ENCODE measurements around the gene TTC28.

Gene TTC28

DNA sequence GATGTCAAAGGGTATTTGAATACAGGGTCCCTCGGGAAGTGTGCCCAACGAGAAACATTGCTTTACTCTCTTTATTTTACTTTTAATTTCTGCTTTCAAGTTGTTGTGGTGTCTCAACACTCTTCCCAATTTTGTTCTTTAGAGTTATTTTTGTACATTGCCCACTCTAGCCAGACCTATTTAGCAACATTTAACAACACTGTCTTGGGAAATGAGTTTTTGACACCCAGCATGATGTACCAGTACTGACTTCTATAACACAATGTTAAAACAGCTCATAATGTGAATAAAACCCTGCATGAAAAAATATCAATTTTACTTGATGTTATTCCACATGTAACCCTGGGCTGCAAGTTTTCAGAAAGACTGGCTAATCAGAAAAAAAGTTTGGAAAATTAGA, 410.4 kb downstream of the TTC28 start:
- WGBS, 2 experiments: 84 to 93% methylated on average over 2 of the region's 2 CpGs
- no peaks in the 10 kb centered on the region for H3K9me3 ChIP-seq (ENCODE audit: control insufficient read depth, low read length)

DNA sequence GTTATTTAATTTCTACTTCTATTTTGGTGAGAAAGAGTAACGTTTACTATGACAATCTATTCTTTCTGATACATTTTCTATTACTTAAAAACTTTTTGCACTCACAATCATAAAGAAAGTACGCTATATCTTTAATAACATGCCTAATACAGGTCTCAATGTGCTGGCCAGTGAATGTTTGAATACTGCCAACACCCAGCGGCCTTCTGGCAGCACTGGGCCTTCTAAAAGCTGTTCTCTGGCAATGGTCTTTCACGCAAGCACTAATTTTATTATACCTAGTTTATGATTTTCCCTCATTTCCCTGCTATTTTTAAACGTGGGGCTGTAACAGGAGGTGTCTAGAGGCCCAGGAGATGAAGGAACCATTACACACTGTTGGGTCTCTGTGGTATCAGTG, 410.8 kb downstream of the TTC28 start:
- no peak overlapping the region for H3K27ac ChIP-seq (ENCODE audit: insufficient read depth, low read depth, low read length, poor library complexity, severe bottlenecking)
- H3K36me3 ChIP-seq (ENCODE audit: control insufficient read depth, insufficient read depth, low read length): no peaks in the 10 kb centered on the region
- WGBS, 2 experiments: 89 to 95% methylated on average over 5 of the region's 5 CpGs
- no peak overlapping the region for H3K4me3 ChIP-seq (ENCODE audit: insufficient read depth, low read depth, low read length)
- no peaks in the 10 kb centered on the region for H3K27me3 ChIP-seq (ENCODE audit: control insufficient read depth, insufficient read depth, low read length, poor library complexity, severe bottlenecking)
- H3K4me1 ChIP-seq (ENCODE audit: control insufficient read depth, insufficient read depth, low read length): no peaks in the 10 kb centered on the region
- H3K9me3 ChIP-seq (ENCODE audit: control insufficient read depth, low read length): no peaks in the 10 kb centered on the region

More for the DNA sequence above, 410.4 kb downstream of the TTC28 start:
- no peaks in the 10 kb centered on the region for H3K27me3 ChIP-seq (ENCODE audit: control insufficient read depth, insufficient read depth, low read length, poor library complexity, severe bottlenecking)
- H3K27ac ChIP-seq (ENCODE audit: insufficient read depth, low read depth, low read length, poor library complexity, severe bottlenecking): no peak overlapping the region
- H3K4me1 ChIP-seq (ENCODE audit: control insufficient read depth, insufficient read depth, low read length): no peaks in the 10 kb centered on the region
- H3K36me3 ChIP-seq (ENCODE audit: control insufficient read depth, insufficient read depth, low read length): no peaks in the 10 kb centered on the region
- no peak overlapping the region for H3K4me3 ChIP-seq (ENCODE audit: insufficient read depth, low read depth, low read length)

DNA sequence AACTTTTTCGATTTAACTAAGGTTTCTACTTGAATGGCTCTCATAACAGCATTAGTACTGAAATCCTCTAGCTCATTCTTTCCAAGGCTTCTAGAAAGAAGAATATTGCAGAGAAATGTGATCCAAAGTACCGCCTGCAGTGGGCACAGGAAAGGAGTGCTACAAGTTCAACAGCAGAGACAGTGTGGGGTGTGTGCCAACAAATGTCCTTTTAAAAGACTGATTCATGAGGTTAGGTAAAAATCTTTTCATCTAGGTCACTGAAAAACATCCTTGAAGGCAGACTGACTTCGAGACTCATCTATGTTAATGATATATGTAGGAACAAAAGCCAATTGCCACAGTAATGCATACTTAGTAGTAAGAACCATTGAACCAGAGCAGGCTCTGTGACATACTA, 411.5 kb downstream of the TTC28 start:
- no peaks in the 10 kb centered on the region for H3K9me3 ChIP-seq (ENCODE audit: control insufficient read depth, low read length)
- 90 to 99% methylated on average over 3 of the region's 3 CpGs for WGBS, 2 experiments

DNA sequence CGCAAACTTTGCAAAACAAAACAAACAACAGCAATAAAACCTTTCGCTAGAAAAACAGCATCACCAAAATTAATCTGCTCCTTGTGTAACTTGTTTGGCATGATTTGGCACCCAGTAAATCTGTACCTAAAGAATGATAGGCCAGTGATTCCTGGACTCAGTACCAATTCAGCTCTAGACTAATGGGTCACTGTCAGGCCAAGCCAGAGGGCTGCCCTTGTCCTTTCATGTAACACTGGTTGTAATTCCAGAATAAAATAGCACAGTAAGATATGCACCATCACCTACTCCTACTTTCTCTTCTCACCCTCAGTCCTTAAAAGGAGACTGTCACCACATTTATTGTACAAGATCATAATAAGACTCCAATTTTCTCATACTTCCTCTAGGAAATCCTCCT, 419.0 kb downstream of the TTC28 start:
- H3K27me3 ChIP-seq (ENCODE audit: control insufficient read depth, insufficient read depth, low read length, poor library complexity, severe bottlenecking): no peaks in the 10 kb centered on the region
- WGBS, 2 experiments: 91 to 97% methylated on average over 2 of the region's 2 CpGs
- no peaks in the 10 kb centered on the region for H3K36me3 ChIP-seq (ENCODE audit: control insufficient read depth, insufficient read depth, low read length)
- H3K27ac ChIP-seq (ENCODE audit: insufficient read depth, low read depth, low read length, poor library complexity, severe bottlenecking): no peak overlapping the region
- H3K9me3 ChIP-seq (ENCODE audit: control insufficient read depth, low read length): no peaks in the 10 kb centered on the region
- H3K4me1 ChIP-seq (ENCODE audit: control insufficient read depth, insufficient read depth, low read length): no peaks in the 10 kb centered on the region
- no peak overlapping the region for H3K4me3 ChIP-seq (ENCODE audit: insufficient read depth, low read depth, low read length)

More for the DNA sequence above, 411.5 kb downstream of the TTC28 start:
- H3K27me3 ChIP-seq (ENCODE audit: control insufficient read depth, insufficient read depth, low read length, poor library complexity, severe bottlenecking): no peaks in the 10 kb centered on the region
- H3K4me3 ChIP-seq (ENCODE audit: insufficient read depth, low read depth, low read length): no peak overlapping the region
- H3K36me3 ChIP-seq (ENCODE audit: control insufficient read depth, insufficient read depth, low read length): no peaks in the 10 kb centered on the region
- H3K4me1 ChIP-seq (ENCODE audit: control insufficient read depth, insufficient read depth, low read length): no peaks in the 10 kb centered on the region
- no peak overlapping the region for H3K27ac ChIP-seq (ENCODE audit: insufficient read depth, low read depth, low read length, poor library complexity, severe bottlenecking)

DNA sequence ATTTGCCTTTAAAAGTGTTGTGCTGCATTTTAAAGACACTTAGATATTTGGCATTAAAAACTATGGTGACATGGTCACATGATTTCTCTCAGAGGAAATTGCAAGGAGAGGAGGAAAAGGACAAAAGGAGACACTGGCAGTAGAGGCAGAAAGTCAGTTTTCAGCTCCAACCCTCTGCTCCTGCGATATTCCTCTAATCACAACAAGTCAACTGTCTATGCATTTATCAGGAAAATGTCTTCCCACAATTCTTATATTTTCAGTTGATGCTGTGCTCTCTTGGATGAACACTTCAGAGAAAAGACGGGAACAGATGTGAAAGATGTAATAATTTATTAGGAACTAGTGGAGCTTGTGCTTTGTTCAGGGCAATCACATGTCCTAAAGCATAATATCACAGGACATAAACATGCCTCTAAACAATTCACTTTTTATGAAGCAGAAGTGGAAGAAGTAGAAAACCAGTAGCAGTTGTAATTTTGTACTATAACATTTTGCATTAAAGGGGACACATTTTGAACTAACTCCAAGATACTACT, 419.8 kb downstream of the TTC28 start:
- 78 to 100% methylated on average over 1 to 2 of the region's 2 CpGs for WGBS, 2 experiments
- Histone ChIP-seq H3K4me3 (ENCODE audit: insufficient read depth, low read depth, low read length) (no peak overlapping the region), H3K27ac (ENCODE audit: insufficient read depth, low read depth, low read length, poor library complexity, severe bottlenecking) (no peak overlapping the region), H3K36me3 (ENCODE audit: control insufficient read depth, insufficient read depth, low read length) (no peaks in the 10 kb centered on the region), H3K4me1 (ENCODE audit: control insufficient read depth, insufficient read depth, low read length) (no peaks in the 10 kb centered on the region), H3K27me3 (ENCODE audit: control insufficient read depth, insufficient read depth, low read length, poor library complexity, severe bottlenecking) (no peaks in the 10 kb centered on the region), H3K9me3 (ENCODE audit: control insufficient read depth, low read length) (no peaks in the 10 kb centered on the region)

DNA sequence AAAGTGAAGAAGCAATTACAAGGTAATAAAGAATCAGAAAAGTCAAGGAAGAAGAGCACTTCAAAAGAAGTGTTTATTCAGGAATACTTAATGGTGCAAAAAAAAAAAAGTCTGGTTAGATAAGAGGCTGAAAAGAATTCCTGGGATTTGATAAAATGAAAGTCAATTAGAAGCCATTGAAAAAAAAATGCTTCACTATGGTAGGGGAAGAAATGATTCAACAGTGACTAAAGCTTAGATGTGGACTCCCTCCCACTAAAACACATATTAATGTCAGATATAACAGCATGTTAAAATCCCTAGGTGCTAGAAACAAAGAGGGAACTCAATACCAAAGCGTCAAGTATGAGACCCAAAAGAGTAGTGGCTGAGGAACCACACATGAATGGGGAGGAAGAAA, 425.2 kb downstream of the TTC28 start:
- H3K27me3 ChIP-seq (ENCODE audit: control insufficient read depth, insufficient read depth, low read length, poor library complexity, severe bottlenecking): peaks cover 34% of the 10 kb centered on the region
- no peak overlapping the region for H3K4me3 ChIP-seq (ENCODE audit: insufficient read depth, low read depth, low read length)
- no peaks in the 10 kb centered on the region for H3K4me1 ChIP-seq (ENCODE audit: control insufficient read depth, insufficient read depth, low read length)
- H3K27ac ChIP-seq (ENCODE audit: insufficient read depth, low read depth, low read length, poor library complexity, severe bottlenecking): no peak overlapping the region
- H3K36me3 ChIP-seq (ENCODE audit: control insufficient read depth, insufficient read depth, low read length): no peaks in the 10 kb centered on the region
- WGBS, 2 experiments: 83 to 90% methylated on average over 1 of the region's 1 CpG
- H3K9me3 ChIP-seq (ENCODE audit: control insufficient read depth, low read length): no peaks in the 10 kb centered on the region

DNA sequence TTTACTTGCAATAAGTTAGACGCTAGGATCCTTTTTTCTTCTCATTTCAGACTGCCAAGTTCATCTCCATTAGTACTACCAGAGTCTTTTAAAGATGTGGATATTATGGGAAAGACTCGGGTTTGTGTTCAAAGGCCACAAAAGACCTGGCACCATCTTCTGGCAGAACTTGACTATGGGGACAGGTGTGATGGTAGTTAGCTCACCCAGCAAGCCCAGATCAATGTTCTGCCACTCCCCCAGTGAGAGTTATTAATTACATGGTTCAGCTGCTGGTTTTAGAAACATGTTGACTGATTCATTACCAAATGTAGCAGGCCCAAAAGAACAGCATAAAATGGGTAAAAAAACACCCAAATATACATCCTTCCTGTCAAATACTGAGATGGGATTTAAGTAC, 427.1 kb downstream of the TTC28 start:
- WGBS, 2 experiments: 87 to 95% methylated on average over 2 of the region's 2 CpGs
- no peaks in the 10 kb centered on the region for H3K36me3 ChIP-seq (ENCODE audit: control insufficient read depth, insufficient read depth, low read length)
- no peak overlapping the region for H3K27ac ChIP-seq (ENCODE audit: insufficient read depth, low read depth, low read length, poor library complexity, severe bottlenecking)
- H3K4me1 ChIP-seq (ENCODE audit: control insufficient read depth, insufficient read depth, low read length): peaks cover 10% of the 10 kb centered on the region
- no peak overlapping the region for H3K4me3 ChIP-seq (ENCODE audit: insufficient read depth, low read depth, low read length)
- H3K9me3 ChIP-seq (ENCODE audit: control insufficient read depth, low read length): no peaks in the 10 kb centered on the region
- H3K27me3 ChIP-seq (ENCODE audit: control insufficient read depth, insufficient read depth, low read length, poor library complexity, severe bottlenecking): peaks cover 45% of the 10 kb centered on the region

DNA sequence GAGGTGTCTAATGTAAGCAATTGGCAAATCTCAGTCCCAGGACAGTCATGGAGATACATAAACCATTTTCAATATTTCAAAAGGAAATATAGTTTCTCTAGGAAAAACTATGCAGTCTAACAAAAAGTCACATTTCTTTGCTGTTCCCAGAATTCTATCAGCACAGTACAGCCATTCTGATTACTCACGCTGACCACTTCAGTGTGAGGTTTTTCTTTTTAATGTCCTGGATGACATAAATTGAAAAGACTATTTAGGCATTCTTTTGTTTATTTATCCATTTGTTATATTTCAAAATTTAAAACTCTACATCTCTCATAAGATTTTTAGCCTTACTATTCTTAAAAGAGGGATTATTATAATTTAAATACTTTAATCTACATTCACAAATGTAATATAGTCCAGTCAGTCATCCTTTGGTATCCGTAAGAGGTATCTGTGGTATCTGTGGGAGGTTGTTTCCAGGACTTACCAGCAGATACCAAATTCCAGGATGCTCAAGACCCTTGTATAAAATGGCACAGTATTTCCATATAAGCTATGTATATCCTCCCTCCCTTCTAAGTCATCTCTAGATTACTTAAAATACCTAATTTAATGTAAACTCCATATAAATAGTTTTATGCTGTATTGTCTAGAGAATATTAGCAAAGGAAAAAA, 429.5 kb downstream of the TTC28 start:
- peaks cover 14% of the 10 kb centered on the region for H3K4me1 ChIP-seq (ENCODE audit: control insufficient read depth, insufficient read depth, low read length)
- H3K27ac ChIP-seq (ENCODE audit: insufficient read depth, low read depth, low read length, poor library complexity, severe bottlenecking): no peak overlapping the region
- 100% methylated on average over 1 of the region's 2 CpGs for WGBS, 2 experiments

DNA sequence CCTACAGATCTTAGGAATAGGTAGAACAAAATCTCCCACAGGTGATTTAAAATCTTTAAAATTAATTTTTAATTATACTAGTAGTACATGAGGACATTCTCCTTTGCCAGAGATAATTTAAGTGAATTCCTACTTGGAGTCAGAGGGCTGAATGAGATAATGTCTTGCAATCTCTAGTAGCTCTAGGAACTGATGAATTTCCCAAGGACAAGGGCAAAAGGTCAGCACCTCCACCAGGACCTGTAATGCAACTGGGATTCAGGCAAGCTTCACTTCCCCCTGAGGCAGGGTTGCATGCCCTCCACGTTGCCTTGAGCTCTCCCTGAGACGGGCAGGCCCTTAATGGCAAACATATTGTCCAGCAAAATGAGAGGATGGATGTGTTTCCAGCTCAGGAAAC, 430.2 kb downstream of the TTC28 start:
- Histone ChIP-seq H3K27me3 (ENCODE audit: control insufficient read depth, insufficient read depth, low read length, poor library complexity, severe bottlenecking) (peaks cover 77% of the 10 kb centered on the region), H3K36me3 (ENCODE audit: control insufficient read depth, insufficient read depth, low read length) (no peaks in the 10 kb centered on the region), H3K4me1 (ENCODE audit: control insufficient read depth, insufficient read depth, low read length) (peaks cover 14% of the 10 kb centered on the region), H3K27ac (ENCODE audit: insufficient read depth, low read depth, low read length, poor library complexity, severe bottlenecking) (no peak overlapping the region), H3K9me3 (ENCODE audit: control insufficient read depth, low read length) (no peaks in the 10 kb centered on the region), H3K4me3 (ENCODE audit: insufficient read depth, low read depth, low read length) (no peak overlapping the region)
- 58 to 59% methylated on average over 2 of the region's 2 CpGs for WGBS, 2 experiments

More for the DNA sequence above, 429.5 kb downstream of the TTC28 start:
- Histone ChIP-seq H3K27me3 (ENCODE audit: control insufficient read depth, insufficient read depth, low read length, poor library complexity, severe bottlenecking) (peaks cover 69% of the 10 kb centered on the region), H3K36me3 (ENCODE audit: control insufficient read depth, insufficient read depth, low read length) (no peaks in the 10 kb centered on the region), H3K4me3 (ENCODE audit: insufficient read depth, low read depth, low read length) (no peak overlapping the region), H3K9me3 (ENCODE audit: control insufficient read depth, low read length) (no peaks in the 10 kb centered on the region)

DNA sequence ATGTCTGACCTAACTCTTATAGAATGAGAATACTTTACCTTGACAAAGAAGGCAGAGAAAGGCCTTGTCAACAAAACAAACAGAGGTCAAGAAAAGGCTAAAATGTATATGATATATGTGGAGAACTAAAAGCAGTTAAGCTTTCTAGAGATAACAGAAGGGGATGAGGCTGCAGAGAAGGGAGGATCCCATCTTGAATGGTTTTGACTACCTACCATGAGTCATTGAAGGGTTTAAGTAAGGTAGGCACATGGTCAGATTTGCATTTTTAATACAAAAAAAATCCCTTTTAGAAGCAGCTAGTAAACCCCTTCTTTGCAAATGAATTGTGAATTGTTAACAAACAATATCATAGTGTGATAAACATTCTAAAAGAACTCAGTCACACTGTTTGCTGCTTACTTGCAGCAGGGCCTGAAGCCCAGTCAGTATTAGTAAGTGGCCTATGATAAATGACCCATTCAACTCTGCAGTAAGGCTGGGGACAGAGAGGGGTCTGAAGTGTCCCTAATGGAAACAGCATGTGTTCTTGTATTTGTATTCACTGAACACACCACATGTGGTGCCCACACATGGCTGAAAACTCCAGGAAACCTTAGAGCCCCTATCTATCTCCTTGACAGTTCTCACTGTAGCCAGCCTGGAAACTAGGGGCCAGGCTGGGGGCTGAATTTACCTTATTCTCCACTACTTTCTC, 431.8 kb downstream of the TTC28 start:
- no peaks in the 10 kb centered on the region for H3K9me3 ChIP-seq (ENCODE audit: control insufficient read depth, low read length)
- H3K4me3 ChIP-seq (ENCODE audit: insufficient read depth, low read depth, low read length): no peak overlapping the region
- H3K36me3 ChIP-seq (ENCODE audit: control insufficient read depth, insufficient read depth, low read length): no peaks in the 10 kb centered on the region
- peaks cover 26% of the 10 kb centered on the region for H3K4me1 ChIP-seq (ENCODE audit: control insufficient read depth, insufficient read depth, low read length)
- no peak overlapping the region for H3K27ac ChIP-seq (ENCODE audit: insufficient read depth, low read depth, low read length, poor library complexity, severe bottlenecking)
- H3K27me3 ChIP-seq (ENCODE audit: control insufficient read depth, insufficient read depth, low read length, poor library complexity, severe bottlenecking): peaks cover 83% of the 10 kb centered on the region

Data from ectodermal cell (in vitro differentiated cells).